AG10803 (cell line): Measurements from ENCODE around the gene CRYBA4.

ENCODE experiments used
- DNase-seq: peaks from one replicate; pipeline ENCODE4 v3.0.0; 2010; ENCODE audit warnings: low read depth
- H3K4me3 ChIP-seq: 2 replicates; pipeline ENCODE4 v1.5.1; 2011; ENCODE audit warnings: mild to moderate bottlenecking, low read length, control low read depth
- TF ChIP-seq, protein P1 (sequence below): conservative IDR thresholded peaks from 2 replicates; pipeline ENCODE4 v1.5.1; 2011; ENCODE audit warnings: mild to moderate bottlenecking, low read length, control low read depth, inconsistent platforms

Gene CRYBA4

GRCh38 chr22:26660356-26660755, 38.6 kb downstream of the CRYBA4 start:
- no peak for DNase-seq
- no peak overlapping the region for H3K4me3 ChIP-seq
- TF ChIP-seq, protein P1, sequence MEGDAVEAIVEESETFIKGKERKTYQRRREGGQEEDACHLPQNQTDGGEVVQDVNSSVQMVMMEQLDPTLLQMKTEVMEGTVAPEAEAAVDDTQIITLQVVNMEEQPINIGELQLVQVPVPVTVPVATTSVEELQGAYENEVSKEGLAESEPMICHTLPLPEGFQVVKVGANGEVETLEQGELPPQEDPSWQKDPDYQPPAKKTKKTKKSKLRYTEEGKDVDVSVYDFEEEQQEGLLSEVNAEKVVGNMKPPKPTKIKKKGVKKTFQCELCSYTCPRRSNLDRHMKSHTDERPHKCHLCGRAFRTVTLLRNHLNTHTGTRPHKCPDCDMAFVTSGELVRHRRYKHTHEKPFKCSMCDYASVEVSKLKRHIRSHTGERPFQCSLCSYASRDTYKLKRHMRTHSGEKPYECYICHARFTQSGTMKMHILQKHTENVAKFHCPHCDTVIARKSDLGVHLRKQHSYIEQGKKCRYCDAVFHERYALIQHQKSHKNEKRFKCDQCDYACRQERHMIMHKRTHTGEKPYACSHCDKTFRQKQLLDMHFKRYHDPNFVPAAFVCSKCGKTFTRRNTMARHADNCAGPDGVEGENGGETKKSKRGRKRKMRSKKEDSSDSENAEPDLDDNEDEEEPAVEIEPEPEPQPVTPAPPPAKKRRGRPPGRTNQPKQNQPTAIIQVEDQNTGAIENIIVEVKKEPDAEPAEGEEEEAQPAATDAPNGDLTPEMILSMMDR, result no peak

GRCh38 chr22:26660961-26661578, 39.3 kb downstream of the CRYBA4 start:
- TF ChIP-seq, protein P1, result no peak
- DNase-seq, result no peak
- H3K4me3 ChIP-seq, result no peak overlapping the region

GRCh38 chr22:26662160-26662559, 40.4 kb downstream of the CRYBA4 start:
- DNase-seq, result no peak
- TF ChIP-seq, protein P1, result no peak
- H3K4me3 ChIP-seq, result no peak overlapping the region

DNA sequence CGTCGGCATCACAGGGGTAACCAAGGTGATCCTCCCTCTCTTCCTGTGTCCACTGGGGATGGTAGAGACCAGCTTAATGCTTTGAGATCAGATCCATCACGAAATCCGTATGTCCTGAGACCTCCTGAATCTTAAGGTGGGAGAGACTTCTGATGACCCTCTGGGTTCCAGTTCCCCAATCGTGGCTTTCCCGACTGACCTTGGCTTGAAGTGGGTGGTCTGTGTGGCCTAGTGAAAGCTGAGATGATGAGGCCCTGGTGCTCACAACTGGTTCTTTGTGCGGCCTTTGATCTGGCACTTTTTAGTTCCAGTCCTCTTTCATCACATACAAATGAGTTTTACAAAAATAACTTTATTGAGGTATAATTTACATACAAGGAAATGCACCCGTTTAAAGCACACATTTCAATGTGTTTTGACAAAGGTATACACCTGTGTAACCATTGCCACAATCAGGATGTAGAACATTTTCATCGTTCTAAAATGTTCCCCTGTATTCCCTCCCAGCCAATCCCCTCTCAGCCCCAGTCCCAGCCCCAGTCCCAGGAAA, 41.7 kb downstream of the CRYBA4 start:
- no peak overlapping the region for H3K4me3 ChIP-seq
- TF ChIP-seq, protein P1, result no peak
- DNase-seq, result no peak

GRCh38 chr22:26665813-26666231, 44.1 kb downstream of the CRYBA4 start:
- DNase-seq, result peak; percentile 82
- H3K4me3 ChIP-seq, result no peak overlapping the region
- TF ChIP-seq, protein P1, result no peak

GRCh38 chr22:26667140-26667539, 45.4 kb downstream of the CRYBA4 start:
- no peak overlapping the region for H3K4me3 ChIP-seq
- DNase-seq, result no peak
- TF ChIP-seq, protein P1, result no peak

DNA sequence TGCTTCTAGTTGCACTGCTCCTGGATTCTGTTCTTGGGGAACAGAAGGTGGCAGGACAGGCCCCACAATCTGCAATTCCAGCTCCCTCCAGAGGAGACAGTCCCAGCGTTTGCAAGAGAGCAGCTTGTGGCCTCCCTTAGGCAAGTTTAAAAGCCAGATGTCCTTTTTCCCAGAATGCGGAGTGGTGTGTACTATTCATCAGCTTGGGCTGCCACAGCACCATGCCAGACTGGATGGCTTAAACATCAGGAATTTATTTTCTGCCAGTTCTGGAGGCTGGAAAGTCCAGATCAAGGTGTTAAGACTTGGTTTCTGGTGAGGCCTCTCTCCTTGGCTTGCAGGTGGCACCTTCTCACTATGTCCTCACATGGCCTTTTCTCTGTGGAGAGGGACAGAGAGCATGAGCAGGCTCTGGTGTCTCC, 47.3 kb downstream of the CRYBA4 start:
- peak; percentile 81 for DNase-seq
- no peak overlapping the region for H3K4me3 ChIP-seq
- TF ChIP-seq, protein P1, result peak; percentile 70
